H1 (cell line): ENCODE measurements around the gene DSG2. TPM values are rescaled to one million over a fixed set of nuclear protein-coding genes. Genes with fewer than 3 reads are reported as not detected.

Source experiments
- CTCF ChIA-PET: fragments of 300-600 bp; sonication (Branson Sonifier 250); formaldehyde crosslinking; loops from one replicate; lab custom pipeline; 2021; ENCODE audit not compliant: partially characterized antibody; lab: Charles Lee
- POLR2A ChIA-PET: fragments of 300-600 bp; sonication (Branson Sonifier 250); formaldehyde crosslinking; loops from one replicate; lab custom pipeline; 2021; ENCODE audit warnings: inconsistent platforms; ENCODE audit not compliant: partially characterized antibody; lab: Charles Lee
- DNase-seq, 2 experiments: peaks; one replicate each; pipeline versions ENCODE4 v3.0.0 to v3.0.0-alpha.2; 2010 to 2022; ENCODE audit warnings: low spot score in 2 of 2, low read depth in 1 of 2, mixed read lengths in 1 of 2
- FAIRE-seq: peaks from 2 replicates; lab custom pipeline; 2011; peaks lifted over from hg19 to GRCh38; lab: Jason Lieb, UNC
- H2AFZ ChIP-seq: 2 replicates; pipeline ENCODE4 v1.8.1; 2012; ENCODE audit warnings: low read length, inconsistent platforms
- H2AK5ac ChIP-seq: 2 replicates; pipeline ENCODE4 v1.6.1; 2013; ENCODE audit warnings: low read depth, low read length
- H2BK120ac ChIP-seq: replicated peaks from 2 replicates; pipeline ENCODE3; 2013; ENCODE audit warnings: low read depth, low read length, inconsistent platforms
- H2BK12ac ChIP-seq: 2 replicates; pipeline ENCODE4 v1.6.1; 2013; ENCODE audit warnings: low read depth, low read length
- H2BK15ac ChIP-seq: 2 replicates; pipeline ENCODE4 v1.6.1; 2013; ENCODE audit warnings: low read length
- H2BK20ac ChIP-seq: 2 replicates; pipeline ENCODE4 v1.6.1; 2013; ENCODE audit warnings: low read length
- H2BK5ac ChIP-seq: 2 replicates; pipeline ENCODE4 v1.6.1; 2013; ENCODE audit warnings: low read depth, low read length
- H3K14ac ChIP-seq: 2 replicates; pipeline ENCODE4 v1.6.1; 2013; ENCODE audit warnings: inconsistent platforms; ENCODE audit not compliant: insufficient read length
- H3K18ac ChIP-seq: 2 replicates; pipeline ENCODE4 v1.6.1; 2013; ENCODE audit warnings: low read length; ENCODE audit errors: extremely low read depth
- H3K23ac ChIP-seq: 2 replicates; pipeline ENCODE4 v1.6.1; 2013; ENCODE audit warnings: inconsistent platforms; ENCODE audit not compliant: insufficient read length
- H3K23me2 ChIP-seq: 2 replicates; pipeline ENCODE4 v1.6.1; 2013; ENCODE audit warnings: low read depth, low read length
- H3K27ac ChIP-seq: 2 replicates; pipeline ENCODE4 v1.6.1; 2011; ENCODE audit warnings: low read depth, low read length, inconsistent platforms
- H3K27me3 ChIP-seq, 4 experiments: replicated peaks in 1 of 4; 1 replicate in 1 of 4; 2 replicates in 3 of 4; pipeline versions ENCODE4 v1.6.1 to v1.8.1; 2011 to 2013; ENCODE audit warnings: low read length in 3 of 4, mild to moderate bottlenecking in 3 of 4, inconsistent platforms in 2 of 4, mixed read lengths in 2 of 4, moderate library complexity in 1 of 4; ENCODE audit not compliant: control insufficient read depth in 3 of 4, insufficient read depth in 3 of 4; ENCODE audit errors: extremely low read depth in 1 of 4
- H3K36me3 ChIP-seq, 4 experiments: 2 replicates each; pipeline versions ENCODE4 v1.6.1 to v1.8.1; 2011 to 2013; ENCODE audit warnings: mild to moderate bottlenecking in 4 of 4, low read length in 3 of 4, moderate library complexity in 2 of 4, control low read depth in 1 of 4, inconsistent platforms in 1 of 4; ENCODE audit not compliant: insufficient read depth in 4 of 4, control insufficient read depth in 2 of 4
- H3K4ac ChIP-seq: replicated peaks from 2 replicates; pipeline ENCODE3; 2013; ENCODE audit warnings: low read length, low read depth, mixed read lengths, inconsistent platforms; ENCODE audit not compliant: insufficient read length
- H3K4me1 ChIP-seq, 4 experiments: replicated peaks in 1 of 4; 1 replicate in 1 of 4; 2 replicates in 3 of 4; pipeline versions ENCODE4 v1.6.1 to v1.8.1; 2011 to 2013; ENCODE audit warnings: low read length in 3 of 4, inconsistent platforms in 2 of 4, mixed read lengths in 1 of 4; ENCODE audit not compliant: insufficient read depth in 4 of 4, control insufficient read depth in 3 of 4
- H3K4me2 ChIP-seq, 2 experiments: 2 replicates each; pipeline versions ENCODE4 v1.6.1 to v1.8.1; 2011 to 2013; ENCODE audit warnings: low read depth in 2 of 2, low read length in 2 of 2, control low read depth in 1 of 2, inconsistent platforms in 1 of 2, mild to moderate bottlenecking in 1 of 2; ENCODE audit not compliant: insufficient read depth in 1 of 2
- H3K4me3 ChIP-seq, 4 experiments: fragments of 200-600, 300-600 bp in 1 of 4; sonication (generic), shearing (Covaris generic), sonication (Bioruptor Twin) in 1 of 4; 2 replicates each; pipeline versions ENCODE4 v1.5.1 to v1.8.1; 2011 to 2016; ENCODE audit warnings: low read length in 4 of 4, low read depth in 3 of 4, control low read depth in 2 of 4, inconsistent platforms in 2 of 4, mild to moderate bottlenecking in 2 of 4, mixed read lengths in 1 of 4, moderate library complexity in 1 of 4; ENCODE audit not compliant: insufficient read depth in 2 of 4; ENCODE audit errors: extremely low read depth in 1 of 4
- H3K56ac ChIP-seq: replicated peaks from 2 replicates; pipeline ENCODE3; 2013; ENCODE audit warnings: low read depth, mild to moderate bottlenecking, mixed read lengths, low read length, inconsistent platforms; ENCODE audit not compliant: insufficient read length
- H3K79me1 ChIP-seq: 2 replicates; pipeline ENCODE4 v1.6.1; 2013; ENCODE audit warnings: low read depth, low read length, control low read depth
- H3K79me2 ChIP-seq, 2 experiments: 2 replicates each; pipeline versions ENCODE4 v1.6.1 to v1.8.1; 2012 to 2013; ENCODE audit warnings: low read length in 2 of 2, mild to moderate bottlenecking in 2 of 2, inconsistent platforms in 1 of 2; ENCODE audit not compliant: insufficient read depth in 2 of 2, control insufficient read depth in 1 of 2
- H3K9ac ChIP-seq, 4 experiments: replicated peaks in 1 of 4; 1 replicate in 1 of 4; 2 replicates in 3 of 4; pipeline versions ENCODE4 v1.6.1 to v1.8.1; 2011 to 2013; ENCODE audit warnings: low read depth in 3 of 4, low read length in 3 of 4, control low read depth in 2 of 4, mild to moderate bottlenecking in 2 of 4, moderate library complexity in 2 of 4, inconsistent platforms in 1 of 4; ENCODE audit errors: extremely low read depth in 1 of 4
- H3K9me3 ChIP-seq, 2 experiments: 2 replicates each; pipeline versions ENCODE4 v1.6.1 to v1.8.1; 2012 to 2013; ENCODE audit warnings: mild to moderate bottlenecking in 2 of 2, moderate library complexity in 2 of 2, control low read depth in 1 of 2, inconsistent platforms in 1 of 2, low read depth in 1 of 2, low read length in 1 of 2, mixed read lengths in 1 of 2; ENCODE audit not compliant: insufficient read depth in 2 of 2
- H4K20me1 ChIP-seq, 2 experiments: replicated peaks in 1 of 2; 2 replicates each; pipeline versions ENCODE3 to v1.8.1; 2011 to 2013; ENCODE audit warnings: inconsistent platforms in 2 of 2, low read length in 2 of 2, mild to moderate bottlenecking in 1 of 2; ENCODE audit not compliant: insufficient read depth in 2 of 2, control insufficient read depth in 1 of 2
- H4K5ac ChIP-seq: 2 replicates; pipeline ENCODE4 v1.6.1; 2013; ENCODE audit warnings: low read length, low read depth, mixed read lengths, inconsistent platforms; ENCODE audit not compliant: insufficient read length
- H4K8ac ChIP-seq: 2 replicates; pipeline ENCODE4 v1.8.0; 2013; ENCODE audit warnings: mild to moderate bottlenecking, moderate library complexity, low read length, inconsistent platforms; ENCODE audit not compliant: insufficient read depth; ENCODE audit errors: extremely low read depth
- H4K91ac ChIP-seq: replicated peaks from 2 replicates; pipeline ENCODE3; 2013; ENCODE audit warnings: low read length, mixed read lengths, inconsistent platforms; ENCODE audit not compliant: insufficient read length
- BACH1 ChIP-seq: IDR thresholded peaks from 2 replicates; pipeline ENCODE4 v1.6.1; 2012; ENCODE audit warnings: low read length, improper control_type of control experiment
- CBX8 ChIP-seq: fragments of 300-800, 300-1000 bp; sonication (generic); IDR thresholded peaks from 2 replicates; pipeline ENCODE4 v1.7.1; 2016; ENCODE audit warnings: low read depth, low read length, borderline replicate concordance
- CHD2 ChIP-seq: IDR thresholded peaks from 2 replicates; pipeline ENCODE4 v1.6.1; 2012; ENCODE audit warnings: low read length, improper control_type of control experiment
- HDAC6 ChIP-seq: IDR thresholded peaks from one replicate; pipeline ENCODE4 v1.7.1; 2012; ENCODE audit warnings: low read depth, mild to moderate bottlenecking, inconsistent platforms, low read length, moderate library complexity
- KDM1A ChIP-seq: fragments of 200-600, 300-600 bp; sonication (generic); IDR thresholded peaks from 2 replicates; pipeline ENCODE4 v1.7.1; 2016; ENCODE audit warnings: mild to moderate bottlenecking, low read length, borderline replicate concordance
- RNF2 ChIP-seq: fragments of 200-900, 300-1000 bp; sonication (generic); IDR thresholded peaks from 2 replicates; pipeline ENCODE4 v1.7.1; 2016; ENCODE audit warnings: borderline replicate concordance, low read depth, mild to moderate bottlenecking, antibody characterized with exemption, low read length; ENCODE audit not compliant: poor library complexity, severe bottlenecking; ENCODE audit errors: missing control alignments
- SP1 ChIP-seq: IDR thresholded peaks from 2 replicates; pipeline ENCODE4 v1.6.1; 2011; ENCODE audit warnings: low read depth, low read length
- SP4 ChIP-seq: IDR thresholded peaks from 2 replicates; pipeline ENCODE4 v1.6.1; 2012; ENCODE audit warnings: low read length, inconsistent platforms
- YY1 ChIP-seq: IDR thresholded peaks from 2 replicates; pipeline ENCODE4 v1.6.1; 2011; ENCODE audit warnings: low read depth, mild to moderate bottlenecking, low read length
- ZNF274 ChIP-seq: IDR thresholded peaks from 2 replicates; pipeline ENCODE4 v1.7.0; 2012; ENCODE audit warnings: low read length, borderline replicate concordance; ENCODE audit errors: extremely low read depth
- WGBS, 2 experiments: shearing (Covaris generic) in 1 of 2; methylation state at CpG; one replicate each; pipeline versions ENCODE4 v1.1.6 to v1.1.7; 2013 to 2015; ENCODE audit warnings: low lambda C conversion rate in 2 of 2, mixed read lengths in 2 of 2, inconsistent platforms in 1 of 2, low coverage in 1 of 2, missing lambda C conversion rate in 1 of 2; ENCODE audit not compliant: insufficient replicate concordance in 2 of 2, insufficient coverage in 1 of 2, insufficient read length in 1 of 2; ENCODE audit errors: extremely low coverage in 1 of 2, missing lambda C conversion rate in 1 of 2; 5-methylcytosine and 5-hydroxymethylcytosine counted together
- polyA plus RNA-seq, 7 experiments: library from polyadenylated mRNA; depleted of rRNA in 3 of 7; stranded (reverse) in 5 of 7; unstranded in 2 of 7; fragments of >200 nt in 5 of 7; fragments of 200-250 nt in 2 of 7; gene quantifications; 1 replicate in 5 of 7; 2 replicates in 1 of 7; 4 replicates in 1 of 7; pipeline versions ENCODE4 v1.2.1 to v1.2.3, GENCODE V29; 2011 to 2013; ENCODE audit warnings: missing spikeins in 2 of 7, mixed read lengths in 2 of 7
- total RNA-seq: library from RNA; stranded (reverse); fragmentation: NEBNext Ultra II Directional; extraction: Animal tissue kit (Norgen Biotek cat#: 25700); gene quantifications from 2 replicates; pipeline ENCODE4 v1.2.1, GENCODE V29; 2021
- TF ChIP-seq, protein P1 (sequence below): IDR thresholded peaks from 2 replicates; pipeline ENCODE4 v1.6.1; 2012; ENCODE audit warnings: inconsistent platforms

The DSG2 gene
- total and polyA plus RNA-seq, 2 of the 8 experiments (the other 6 are each of a cell fraction or from before 2014, with no cell fraction given): 60.1 to 144 TPM

DNA sequence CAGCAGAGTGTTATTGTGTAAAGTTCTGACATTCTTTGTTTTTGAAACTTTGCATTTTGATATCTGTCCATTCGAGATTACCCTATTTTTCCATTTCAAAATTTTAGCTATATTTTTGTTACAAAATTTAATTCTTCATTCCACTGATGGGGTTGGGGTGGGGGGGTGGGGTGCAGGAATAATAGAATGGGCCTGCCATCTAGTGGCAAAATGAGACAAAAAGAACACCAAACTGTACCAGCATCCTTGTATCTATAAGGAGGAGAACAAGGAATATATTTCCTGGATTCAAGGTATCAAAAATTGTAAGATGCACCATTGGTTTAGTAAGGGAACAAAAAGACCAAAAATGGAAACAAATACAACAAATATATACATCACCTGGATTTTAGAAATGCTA lies 65.8 kb downstream of the DSG2 start:
- no peak overlapping the region for H2BK20ac ChIP-seq
- H3K9me3 ChIP-seq: no peaks in the 10 kb centered on the region
- no peak overlapping the region for H3K4me3 ChIP-seq
- no peaks in the 10 kb centered on the region for H3K4me1 ChIP-seq
- ChIA-PET POLR2A (no interaction called here), CTCF (interaction anchor here (0.6 to 5.5 kb wide), 21 partner anchors 9 to 597 kb away, joined by 3 to 32 read pairs (median 4); no protein-coding TSS in a partner anchor)
- FAIRE-seq (no peak), DNase-seq (no peak)
- no peak overlapping the region for H2AFZ ChIP-seq
- no peak overlapping the region for H2BK120ac ChIP-seq
- 47% methylated on average over 1 of the region's 1 CpG; no CpG with 5 or more reads in 1 of the 2 experiments for WGBS, 2 experiments
- H3K23ac ChIP-seq: no peak overlapping the region
- H3K79me2 ChIP-seq: no peaks in the 10 kb centered on the region
- no peak overlapping the region for H4K5ac ChIP-seq
- no peaks in the 10 kb centered on the region for H3K23me2 ChIP-seq
- no peak overlapping the region for H2BK5ac ChIP-seq
- H3K36me3 ChIP-seq: no peaks in the 10 kb centered on the region
- H3K4ac ChIP-seq: no peak overlapping the region
- no peaks in the 10 kb centered on the region for H4K20me1 ChIP-seq
- H4K8ac ChIP-seq: no peak overlapping the region
- H3K27ac ChIP-seq: no peak overlapping the region
- no peak overlapping the region for H2AK5ac ChIP-seq
- H3K14ac ChIP-seq: no peak overlapping the region
- H2BK12ac ChIP-seq: no peak overlapping the region
- no peak overlapping the region for H2BK15ac ChIP-seq
- TF ChIP-seq SP1 (no peak), RNF2 (no peak), BACH1 (no peak), YY1 (no peak), SP4 (no peak), HDAC6 (no peak), KDM1A (no peak), ZNF274 (no peak), CBX8 (no peak), CHD2 (no peak)
- TF ChIP-seq, protein P1, sequence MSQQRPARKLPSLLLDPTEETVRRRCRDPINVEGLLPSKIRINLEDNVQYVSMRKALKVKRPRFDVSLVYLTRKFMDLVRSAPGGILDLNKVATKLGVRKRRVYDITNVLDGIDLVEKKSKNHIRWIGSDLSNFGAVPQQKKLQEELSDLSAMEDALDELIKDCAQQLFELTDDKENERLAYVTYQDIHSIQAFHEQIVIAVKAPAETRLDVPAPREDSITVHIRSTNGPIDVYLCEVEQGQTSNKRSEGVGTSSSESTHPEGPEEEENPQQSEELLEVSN: no peak
- TF ChIP-seq, all 59 proteins: peak for 0
- no peaks in the 10 kb centered on the region for H3K27me3 ChIP-seq
- no peak overlapping the region for H3K18ac ChIP-seq
- no peak overlapping the region for H4K91ac ChIP-seq
- H3K4me2 ChIP-seq: no peak overlapping the region
- no peak overlapping the region for H3K56ac ChIP-seq
- no peak overlapping the region for H3K9ac ChIP-seq
- no peaks in the 10 kb centered on the region for H3K79me1 ChIP-seq
